ENCODE measurements around the gene HSD17B2.

DNA sequence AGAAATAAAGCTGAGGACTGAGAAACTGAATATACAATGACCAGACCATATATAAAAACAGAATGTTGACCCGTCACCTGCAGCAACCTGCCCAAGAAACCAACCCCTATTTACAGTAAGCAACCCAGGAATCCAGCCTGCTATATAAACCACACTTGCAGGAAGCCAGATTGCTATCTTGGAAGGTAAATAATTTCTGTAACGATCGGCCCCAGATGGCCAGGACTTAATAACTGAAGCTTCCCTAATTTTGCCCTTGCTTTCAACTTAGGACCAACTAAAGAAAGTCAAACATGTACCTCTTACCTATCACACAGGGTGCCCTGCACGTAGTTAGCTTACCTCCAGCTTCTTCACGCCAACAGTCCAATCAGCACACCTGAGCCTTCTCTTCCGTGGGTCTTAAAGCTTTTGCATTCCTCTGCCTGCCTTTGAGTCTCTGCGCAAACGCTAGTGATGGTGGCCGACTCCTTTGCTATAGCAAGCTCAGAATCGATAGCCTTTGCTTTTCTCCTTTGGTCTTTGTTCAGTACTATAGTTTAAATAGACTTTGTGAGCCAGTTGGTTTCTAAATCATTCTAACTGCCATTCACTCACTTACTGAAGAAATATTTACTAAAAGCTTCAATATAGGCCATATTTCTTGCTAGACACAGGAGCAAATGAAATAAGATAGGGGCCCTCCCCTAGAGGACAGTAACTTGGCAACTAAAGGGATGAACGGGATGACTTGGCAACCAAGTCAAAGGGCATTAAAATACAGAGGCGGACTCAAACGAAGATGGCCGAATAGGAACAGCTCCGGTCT, 103.6 kb downstream of the HSD17B2 start:
- TF ChIP-seq, protein P1, sequence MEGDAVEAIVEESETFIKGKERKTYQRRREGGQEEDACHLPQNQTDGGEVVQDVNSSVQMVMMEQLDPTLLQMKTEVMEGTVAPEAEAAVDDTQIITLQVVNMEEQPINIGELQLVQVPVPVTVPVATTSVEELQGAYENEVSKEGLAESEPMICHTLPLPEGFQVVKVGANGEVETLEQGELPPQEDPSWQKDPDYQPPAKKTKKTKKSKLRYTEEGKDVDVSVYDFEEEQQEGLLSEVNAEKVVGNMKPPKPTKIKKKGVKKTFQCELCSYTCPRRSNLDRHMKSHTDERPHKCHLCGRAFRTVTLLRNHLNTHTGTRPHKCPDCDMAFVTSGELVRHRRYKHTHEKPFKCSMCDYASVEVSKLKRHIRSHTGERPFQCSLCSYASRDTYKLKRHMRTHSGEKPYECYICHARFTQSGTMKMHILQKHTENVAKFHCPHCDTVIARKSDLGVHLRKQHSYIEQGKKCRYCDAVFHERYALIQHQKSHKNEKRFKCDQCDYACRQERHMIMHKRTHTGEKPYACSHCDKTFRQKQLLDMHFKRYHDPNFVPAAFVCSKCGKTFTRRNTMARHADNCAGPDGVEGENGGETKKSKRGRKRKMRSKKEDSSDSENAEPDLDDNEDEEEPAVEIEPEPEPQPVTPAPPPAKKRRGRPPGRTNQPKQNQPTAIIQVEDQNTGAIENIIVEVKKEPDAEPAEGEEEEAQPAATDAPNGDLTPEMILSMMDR (IDR thresholded peaks at IDR 0.05; ENCODE audit: low read depth, low read length, missing input control): no peak
- TF ChIP-seq RAD21 (IDR thresholded peaks at IDR 0.05) (no peak), TAF1 (conservative IDR thresholded peaks at IDR 0.05) (no peak), EGR1 (IDR thresholded peaks at IDR 0.05; ENCODE audit: low read depth in 2 of 2) (no peak), SP1 (IDR thresholded peaks at IDR 0.05) (no peak)
- TF ChIP-seq, protein P2, sequence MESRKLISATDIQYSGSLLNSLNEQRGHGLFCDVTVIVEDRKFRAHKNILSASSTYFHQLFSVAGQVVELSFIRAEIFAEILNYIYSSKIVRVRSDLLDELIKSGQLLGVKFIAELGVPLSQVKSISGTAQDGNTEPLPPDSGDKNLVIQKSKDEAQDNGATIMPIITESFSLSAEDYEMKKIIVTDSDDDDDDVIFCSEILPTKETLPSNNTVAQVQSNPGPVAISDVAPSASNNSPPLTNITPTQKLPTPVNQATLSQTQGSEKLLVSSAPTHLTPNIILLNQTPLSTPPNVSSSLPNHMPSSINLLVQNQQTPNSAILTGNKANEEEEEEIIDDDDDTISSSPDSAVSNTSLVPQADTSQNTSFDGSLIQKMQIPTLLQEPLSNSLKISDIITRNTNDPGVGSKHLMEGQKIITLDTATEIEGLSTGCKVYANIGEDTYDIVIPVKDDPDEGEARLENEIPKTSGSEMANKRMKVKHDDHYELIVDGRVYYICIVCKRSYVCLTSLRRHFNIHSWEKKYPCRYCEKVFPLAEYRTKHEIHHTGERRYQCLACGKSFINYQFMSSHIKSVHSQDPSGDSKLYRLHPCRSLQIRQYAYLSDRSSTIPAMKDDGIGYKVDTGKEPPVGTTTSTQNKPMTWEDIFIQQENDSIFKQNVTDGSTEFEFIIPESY (IDR thresholded peaks at IDR 0.05): no peak
- TF ChIP-seq, protein P3, sequence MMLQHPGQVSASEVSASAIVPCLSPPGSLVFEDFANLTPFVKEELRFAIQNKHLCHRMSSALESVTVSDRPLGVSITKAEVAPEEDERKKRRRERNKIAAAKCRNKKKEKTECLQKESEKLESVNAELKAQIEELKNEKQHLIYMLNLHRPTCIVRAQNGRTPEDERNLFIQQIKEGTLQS (IDR thresholded peaks at IDR 0.05): no peak
- TF ChIP-seq, protein P4, sequence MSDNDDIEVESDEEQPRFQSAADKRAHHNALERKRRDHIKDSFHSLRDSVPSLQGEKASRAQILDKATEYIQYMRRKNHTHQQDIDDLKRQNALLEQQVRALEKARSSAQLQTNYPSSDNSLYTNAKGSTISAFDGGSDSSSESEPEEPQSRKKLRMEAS (IDR thresholded peaks at IDR 0.05): no peak
